ENCODE results near the gene VAMP3.

The VAMP3 gene

DNA sequence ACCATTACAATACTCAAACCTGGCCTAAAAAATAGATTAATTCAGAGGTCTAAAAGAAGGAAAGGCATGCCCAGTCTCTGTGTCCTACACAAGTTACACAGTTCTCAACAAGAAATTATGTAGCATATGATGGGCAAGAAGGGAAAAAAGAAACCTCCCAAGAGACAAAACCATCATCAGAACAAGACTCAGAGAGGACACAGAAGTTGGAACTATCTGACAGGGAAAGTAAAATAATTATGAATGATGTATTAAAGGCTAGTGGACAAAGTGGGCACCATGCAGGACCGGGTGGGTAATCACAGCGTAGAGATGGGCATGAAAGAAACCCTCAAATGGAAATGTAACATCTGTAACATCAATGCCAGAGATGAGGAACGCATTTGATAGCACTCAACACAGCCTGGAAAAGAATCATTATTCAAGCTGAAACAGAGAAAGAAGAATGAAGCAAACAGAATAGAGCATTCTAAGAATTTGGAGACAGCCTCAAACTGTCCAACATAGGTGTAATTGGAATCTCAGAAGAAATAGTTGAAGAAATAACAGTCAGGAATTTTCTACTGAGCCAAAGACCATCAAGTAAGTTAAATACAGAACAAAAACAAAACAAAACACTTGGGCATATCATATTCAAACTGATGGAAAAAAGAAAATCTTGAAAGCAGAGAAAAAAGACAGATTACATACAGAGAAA, 42.7 kb downstream of the VAMP3 start:
- no peak for DNase-seq (ENCODE audit: low spot score)

DNA sequence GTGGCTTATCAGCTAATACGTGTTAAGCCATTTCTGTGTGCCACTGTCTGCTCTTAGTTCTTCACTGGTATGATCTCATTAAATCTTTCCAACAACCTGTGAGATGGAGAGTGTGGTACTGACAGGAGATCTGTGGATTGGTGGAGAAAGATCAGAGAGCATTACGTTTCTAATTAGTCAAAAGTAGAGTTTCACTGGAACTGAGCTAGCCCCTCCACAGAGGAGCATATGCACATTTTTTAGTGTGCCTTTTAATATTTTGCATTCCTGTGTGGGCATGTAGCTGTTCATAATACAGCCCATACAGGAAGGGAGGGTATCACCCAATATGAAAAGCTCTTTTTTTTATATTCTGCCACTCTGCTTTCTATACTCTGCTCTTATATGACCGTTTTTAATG, 50.2 kb downstream of the VAMP3 start:
- DNase-seq (ENCODE audit: low spot score), result no peak

DNA sequence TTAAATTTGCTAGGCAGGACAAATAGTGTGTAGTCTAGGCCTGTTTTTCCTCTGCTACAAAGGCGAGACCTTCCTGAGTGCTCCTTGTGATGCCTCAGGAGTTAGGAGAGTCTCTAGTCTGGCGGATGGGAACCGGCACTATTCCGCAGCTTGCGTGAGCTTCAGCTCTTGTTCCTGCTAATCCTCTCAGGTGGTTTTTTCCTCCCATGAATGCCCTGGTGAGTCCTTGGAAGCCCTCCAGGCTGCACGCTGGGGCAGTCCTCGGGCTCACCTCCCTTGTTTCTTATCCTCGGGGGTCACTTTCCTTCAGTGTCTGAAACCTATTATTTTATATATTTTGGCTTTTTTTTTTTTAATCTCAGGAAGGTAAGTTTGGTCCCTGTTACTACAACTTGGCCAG, 53.6 kb downstream of the VAMP3 start:
- DNase-seq (ENCODE audit: low spot score), result no peak

DNA sequence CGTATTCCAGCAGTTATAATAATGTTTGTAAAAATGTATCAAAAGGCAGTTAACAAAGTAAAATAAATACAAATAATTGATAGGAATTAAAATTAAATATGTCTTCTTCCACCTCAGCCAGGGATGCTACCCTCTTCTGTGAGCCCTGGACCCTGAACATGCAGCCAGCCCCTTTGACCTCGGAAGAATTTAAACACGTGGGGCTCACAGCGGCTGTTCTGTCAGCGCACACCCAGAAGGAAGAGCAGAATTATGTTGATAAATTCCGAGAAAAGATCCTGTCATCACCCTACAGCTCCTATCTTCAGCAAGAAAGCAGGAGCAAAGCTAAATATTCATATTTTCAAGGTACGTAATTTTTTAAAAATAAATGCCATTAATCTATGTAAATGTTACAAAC, 55.3 kb downstream of the VAMP3 start:
- no peak for DNase-seq (ENCODE audit: low spot score)

DNA sequence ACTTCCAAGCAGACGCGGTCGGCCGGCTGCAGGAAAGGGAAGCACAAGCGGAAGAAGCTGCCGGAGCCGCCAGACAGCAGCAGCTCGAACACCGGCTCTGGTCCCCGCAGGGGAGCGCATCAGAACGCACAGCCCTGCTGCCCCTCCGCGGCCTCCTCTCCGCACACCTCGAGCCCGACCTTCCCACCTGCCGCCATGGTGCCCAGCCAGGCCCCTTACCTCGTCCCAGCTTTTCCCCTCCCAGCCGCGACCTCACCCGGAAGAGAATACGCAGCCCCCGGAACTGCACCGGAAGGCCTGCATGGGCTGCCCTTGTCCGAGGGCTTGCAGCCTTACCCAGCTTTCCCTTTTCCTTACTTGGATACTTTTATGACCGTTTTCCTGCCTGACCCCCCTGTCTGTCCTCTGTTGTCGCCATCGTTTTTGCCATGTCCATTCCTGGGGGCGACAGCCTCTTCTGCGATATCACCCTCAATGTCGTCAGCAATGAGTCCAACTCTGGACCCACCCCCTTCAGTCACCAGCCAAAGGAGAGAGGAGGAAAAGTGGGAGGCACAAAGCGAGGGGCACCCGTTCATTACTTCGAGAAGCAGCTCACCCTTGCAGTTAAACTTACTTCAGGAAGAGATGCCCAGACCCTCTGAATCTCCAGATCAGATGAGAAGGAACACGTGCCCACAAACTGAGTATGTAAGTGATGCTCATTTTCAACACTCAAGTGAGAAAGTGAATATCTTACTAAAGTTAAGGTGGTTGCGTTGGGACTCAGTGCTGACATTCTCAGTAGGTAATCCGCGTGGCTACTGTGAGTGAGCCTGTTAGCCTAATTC, 56.2 kb downstream of the VAMP3 start:
- peak; percentile 11 for DNase-seq (ENCODE audit: low spot score)
